ENCODE results near the gene RUBCN. TPM values are rescaled to one million over a fixed set of nuclear protein-coding genes. Genes with fewer than 3 reads are reported as not detected.

Gene RUBCN
- total and polyA plus RNA-seq, 2 of the 13 experiments (the other 11 are each of a cell fraction or from before 2014, with no cell fraction given), result 5.2 to 8.1 TPM

DNA sequence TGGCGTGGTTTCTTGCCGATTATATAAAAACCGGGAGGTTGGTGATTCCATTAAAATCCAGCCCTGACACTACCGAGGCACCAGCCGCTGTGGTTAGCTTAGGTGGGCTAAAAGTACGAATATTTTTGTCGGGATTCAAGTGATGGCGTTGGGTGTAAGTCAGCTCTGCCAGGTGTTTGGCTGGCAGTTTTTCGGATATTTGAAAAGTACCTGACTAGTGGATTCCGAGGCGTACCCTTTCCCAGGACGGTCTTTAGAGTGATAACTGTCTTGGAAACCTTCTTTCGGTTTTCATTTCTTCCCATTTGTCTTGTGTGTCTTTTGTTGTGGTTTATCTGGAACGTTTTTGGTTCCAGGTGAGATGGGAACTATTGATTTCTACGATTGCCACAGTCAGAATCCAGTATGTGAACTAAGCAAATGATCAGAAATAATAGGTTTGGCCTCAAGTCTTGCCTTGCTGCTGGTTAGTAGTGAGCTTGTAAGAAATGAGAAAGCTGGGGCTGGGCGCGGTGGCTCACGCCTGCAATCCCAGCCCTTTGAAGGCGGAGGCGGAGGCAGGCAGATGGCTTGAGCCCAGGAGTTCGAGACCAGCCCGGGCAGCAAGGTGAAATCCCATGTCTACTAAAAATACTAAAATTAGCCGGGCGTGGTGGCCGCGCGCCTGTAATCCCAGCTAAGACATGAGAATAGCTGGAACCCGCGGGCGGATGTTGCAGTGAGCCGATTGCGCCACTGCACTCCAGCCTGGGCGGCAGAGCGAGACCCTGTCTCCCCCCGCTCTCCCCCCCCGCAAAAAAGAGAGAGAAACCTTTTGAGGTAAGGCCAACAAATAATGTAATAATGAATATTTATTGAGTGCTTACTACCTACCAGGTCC lies 14.4 kb upstream of the RUBCN start (continued):
- TF ChIP-seq, protein P1, sequence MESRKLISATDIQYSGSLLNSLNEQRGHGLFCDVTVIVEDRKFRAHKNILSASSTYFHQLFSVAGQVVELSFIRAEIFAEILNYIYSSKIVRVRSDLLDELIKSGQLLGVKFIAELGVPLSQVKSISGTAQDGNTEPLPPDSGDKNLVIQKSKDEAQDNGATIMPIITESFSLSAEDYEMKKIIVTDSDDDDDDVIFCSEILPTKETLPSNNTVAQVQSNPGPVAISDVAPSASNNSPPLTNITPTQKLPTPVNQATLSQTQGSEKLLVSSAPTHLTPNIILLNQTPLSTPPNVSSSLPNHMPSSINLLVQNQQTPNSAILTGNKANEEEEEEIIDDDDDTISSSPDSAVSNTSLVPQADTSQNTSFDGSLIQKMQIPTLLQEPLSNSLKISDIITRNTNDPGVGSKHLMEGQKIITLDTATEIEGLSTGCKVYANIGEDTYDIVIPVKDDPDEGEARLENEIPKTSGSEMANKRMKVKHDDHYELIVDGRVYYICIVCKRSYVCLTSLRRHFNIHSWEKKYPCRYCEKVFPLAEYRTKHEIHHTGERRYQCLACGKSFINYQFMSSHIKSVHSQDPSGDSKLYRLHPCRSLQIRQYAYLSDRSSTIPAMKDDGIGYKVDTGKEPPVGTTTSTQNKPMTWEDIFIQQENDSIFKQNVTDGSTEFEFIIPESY (CRISPR knock-in tag; IDR thresholded peaks at IDR 0.05), result no peak
- no peak for TF ChIP-seq ZNF326 (CRISPR knock-in tag; IDR thresholded peaks at IDR 0.05; ENCODE audit: borderline replicate concordance)
- TF ChIP-seq, protein P2, sequence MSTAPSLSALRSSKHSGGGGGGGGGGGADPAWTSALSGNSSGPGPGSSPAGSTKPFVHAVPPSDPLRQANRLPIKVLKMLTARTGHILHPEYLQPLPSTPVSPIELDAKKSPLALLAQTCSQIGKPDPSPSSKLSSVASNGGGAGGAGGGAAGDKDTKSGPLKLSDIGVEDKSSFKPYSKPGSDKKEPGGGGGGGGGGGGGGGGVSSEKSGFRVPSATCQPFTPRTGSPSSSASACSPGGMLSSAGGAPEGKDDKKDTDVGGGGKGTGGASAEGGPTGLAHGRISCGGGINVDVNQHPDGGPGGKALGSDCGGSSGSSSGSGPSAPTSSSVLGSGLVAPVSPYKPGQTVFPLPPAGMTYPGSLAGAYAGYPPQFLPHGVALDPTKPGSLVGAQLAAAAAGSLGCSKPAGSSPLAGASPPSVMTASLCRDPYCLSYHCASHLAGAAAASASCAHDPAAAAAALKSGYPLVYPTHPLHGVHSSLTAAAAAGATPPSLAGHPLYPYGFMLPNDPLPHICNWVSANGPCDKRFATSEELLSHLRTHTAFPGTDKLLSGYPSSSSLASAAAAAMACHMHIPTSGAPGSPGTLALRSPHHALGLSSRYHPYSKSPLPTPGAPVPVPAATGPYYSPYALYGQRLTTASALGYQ (CRISPR knock-in tag; IDR thresholded peaks at IDR 0.05), result no peak
- no peak for TF ChIP-seq KDM5A (IDR thresholded peaks at IDR 0.05; ENCODE audit: borderline replicate concordance, low read length)
- no peak for TF ChIP-seq ZNF772 (CRISPR knock-in tag; IDR thresholded peaks at IDR 0.05)
- no peak for TF ChIP-seq ZNF552 (CRISPR knock-in tag; IDR thresholded peaks at IDR 0.05; ENCODE audit: borderline replicate concordance)
- 0 out of 2 replicates have a peak, but pooled peaks have one; percentile 15 for TF ChIP-seq HDAC2 (CRISPR knock-in tag; IDR thresholded peaks at IDR 0.05)
- TF ChIP-seq AHR (CRISPR knock-in tag; IDR thresholded peaks at IDR 0.05), result no peak; the same call in 1 of the 2 replicates
- TF ChIP-seq, protein P3, sequence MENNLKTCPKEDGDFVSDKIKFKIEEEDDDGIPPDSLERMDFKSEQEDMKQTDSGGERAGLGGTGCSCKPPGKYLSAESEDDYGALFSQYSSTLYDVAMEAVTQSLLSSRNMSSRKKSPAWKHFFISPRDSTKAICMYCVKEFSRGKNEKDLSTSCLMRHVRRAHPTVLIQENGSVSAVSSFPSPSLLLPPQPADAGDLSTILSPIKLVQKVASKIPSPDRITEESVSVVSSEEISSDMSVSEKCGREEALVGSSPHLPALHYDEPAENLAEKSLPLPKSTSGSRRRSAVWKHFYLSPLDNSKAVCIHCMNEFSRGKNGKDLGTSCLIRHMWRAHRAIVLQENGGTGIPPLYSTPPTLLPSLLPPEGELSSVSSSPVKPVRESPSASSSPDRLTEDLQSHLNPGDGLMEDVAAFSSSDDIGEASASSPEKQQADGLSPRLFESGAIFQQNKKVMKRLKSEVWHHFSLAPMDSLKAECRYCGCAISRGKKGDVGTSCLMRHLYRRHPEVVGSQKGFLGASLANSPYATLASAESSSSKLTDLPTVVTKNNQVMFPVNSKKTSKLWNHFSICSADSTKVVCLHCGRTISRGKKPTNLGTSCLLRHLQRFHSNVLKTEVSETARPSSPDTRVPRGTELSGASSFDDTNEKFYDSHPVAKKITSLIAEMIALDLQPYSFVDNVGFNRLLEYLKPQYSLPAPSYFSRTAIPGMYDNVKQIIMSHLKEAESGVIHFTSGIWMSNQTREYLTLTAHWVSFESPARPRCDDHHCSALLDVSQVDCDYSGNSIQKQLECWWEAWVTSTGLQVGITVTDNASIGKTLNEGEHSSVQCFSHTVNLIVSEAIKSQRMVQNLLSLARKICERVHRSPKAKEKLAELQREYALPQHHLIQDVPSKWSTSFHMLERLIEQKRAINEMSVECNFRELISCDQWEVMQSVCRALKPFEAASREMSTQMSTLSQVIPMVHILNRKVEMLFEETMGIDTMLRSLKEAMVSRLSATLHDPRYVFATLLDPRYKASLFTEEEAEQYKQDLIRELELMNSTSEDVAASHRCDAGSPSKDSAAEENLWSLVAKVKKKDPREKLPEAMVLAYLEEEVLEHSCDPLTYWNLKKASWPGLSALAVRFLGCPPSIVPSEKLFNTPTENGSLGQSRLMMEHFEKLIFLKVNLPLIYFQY (CRISPR knock-in tag; IDR thresholded peaks at IDR 0.05; ENCODE audit: borderline replicate concordance), result no peak
- TF ChIP-seq ZNF607 (CRISPR knock-in tag; IDR thresholded peaks at IDR 0.05; ENCODE audit: borderline replicate concordance), result no peak
- no peak for TF ChIP-seq ASH2L (IDR thresholded peaks at IDR 0.05; ENCODE audit: insufficient read length, low read depth, low read length)
- TF ChIP-seq, protein P4, sequence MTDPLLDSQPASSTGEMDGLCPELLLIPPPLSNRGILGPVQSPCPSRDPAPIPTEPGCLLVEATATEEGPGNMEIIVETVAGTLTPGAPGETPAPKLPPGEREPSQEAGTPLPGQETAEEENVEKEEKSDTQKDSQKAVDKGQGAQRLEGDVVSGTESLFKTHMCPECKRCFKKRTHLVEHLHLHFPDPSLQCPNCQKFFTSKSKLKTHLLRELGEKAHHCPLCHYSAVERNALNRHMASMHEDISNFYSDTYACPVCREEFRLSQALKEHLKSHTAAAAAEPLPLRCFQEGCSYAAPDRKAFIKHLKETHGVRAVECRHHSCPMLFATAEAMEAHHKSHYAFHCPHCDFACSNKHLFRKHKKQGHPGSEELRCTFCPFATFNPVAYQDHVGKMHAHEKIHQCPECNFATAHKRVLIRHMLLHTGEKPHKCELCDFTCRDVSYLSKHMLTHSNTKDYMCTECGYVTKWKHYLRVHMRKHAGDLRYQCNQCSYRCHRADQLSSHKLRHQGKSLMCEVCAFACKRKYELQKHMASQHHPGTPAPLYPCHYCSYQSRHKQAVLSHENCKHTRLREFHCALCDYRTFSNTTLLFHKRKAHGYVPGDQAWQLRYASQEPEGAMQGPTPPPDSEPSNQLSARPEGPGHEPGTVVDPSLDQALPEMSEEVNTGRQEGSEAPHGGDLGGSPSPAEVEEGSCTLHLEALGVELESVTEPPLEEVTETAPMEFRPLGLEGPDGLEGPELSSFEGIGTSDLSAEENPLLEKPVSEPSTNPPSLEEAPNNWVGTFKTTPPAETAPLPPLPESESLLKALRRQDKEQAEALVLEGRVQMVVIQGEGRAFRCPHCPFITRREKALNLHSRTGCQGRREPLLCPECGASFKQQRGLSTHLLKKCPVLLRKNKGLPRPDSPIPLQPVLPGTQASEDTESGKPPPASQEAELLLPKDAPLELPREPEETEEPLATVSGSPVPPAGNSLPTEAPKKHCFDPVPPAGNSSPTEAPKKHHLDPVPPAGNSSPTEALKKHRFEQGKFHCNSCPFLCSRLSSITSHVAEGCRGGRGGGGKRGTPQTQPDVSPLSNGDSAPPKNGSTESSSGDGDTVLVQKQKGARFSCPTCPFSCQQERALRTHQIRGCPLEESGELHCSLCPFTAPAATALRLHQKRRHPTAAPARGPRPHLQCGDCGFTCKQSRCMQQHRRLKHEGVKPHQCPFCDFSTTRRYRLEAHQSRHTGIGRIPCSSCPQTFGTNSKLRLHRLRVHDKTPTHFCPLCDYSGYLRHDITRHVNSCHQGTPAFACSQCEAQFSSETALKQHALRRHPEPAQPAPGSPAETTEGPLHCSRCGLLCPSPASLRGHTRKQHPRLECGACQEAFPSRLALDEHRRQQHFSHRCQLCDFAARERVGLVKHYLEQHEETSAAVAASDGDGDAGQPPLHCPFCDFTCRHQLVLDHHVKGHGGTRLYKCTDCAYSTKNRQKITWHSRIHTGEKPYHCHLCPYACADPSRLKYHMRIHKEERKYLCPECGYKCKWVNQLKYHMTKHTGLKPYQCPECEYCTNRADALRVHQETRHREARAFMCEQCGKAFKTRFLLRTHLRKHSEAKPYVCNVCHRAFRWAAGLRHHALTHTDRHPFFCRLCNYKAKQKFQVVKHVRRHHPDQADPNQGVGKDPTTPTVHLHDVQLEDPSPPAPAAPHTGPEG (CRISPR knock-in tag; IDR thresholded peaks at IDR 0.05), result 0 out of 2 replicates have a peak, but pooled peaks have one; percentile 53
- TF ChIP-seq JARID2 (CRISPR knock-in tag; IDR thresholded peaks at IDR 0.05; ENCODE audit: insufficient replicate concordance), result no peak
- TF ChIP-seq ZNF274 (CRISPR knock-in tag; IDR thresholded peaks at IDR 0.05), result no peak
